ENCODE data around the gene JAK1.

JAK1 gene

GRCh38 chr1:64911326-64911725 is 55.0 kb downstream of the JAK1 start:
- Histone ChIP-seq H3K4me3 (ENCODE audit: low read length) (no peak overlapping the region), H3K27ac (ENCODE audit: low read length) (no peak overlapping the region), H3K9me3 (ENCODE audit: insufficient read depth, low read length) (no peaks in the 10 kb centered on the region), H3K9ac (ENCODE audit: low read length) (no peak overlapping the region), H4K20me1 (ENCODE audit: insufficient read depth, low read length) (peaks cover 90% of the 10 kb centered on the region), H3K79me2 (ENCODE audit: low read length) (peaks cover 93% of the 10 kb centered on the region), H3K4me1 (ENCODE audit: low read length) (peaks cover 6% of the 10 kb centered on the region), H3K36me3 (replicated peaks; ENCODE audit: low read depth, low read length) (no peaks in the 10 kb centered on the region), H3K4me2 (ENCODE audit: low read length) (no peak overlapping the region), H2AFZ (ENCODE audit: low read depth, low read length) (no peak overlapping the region), H3K27me3 (ENCODE audit: low read depth, low read length) (no peaks in the 10 kb centered on the region)
- no peak for TF ChIP-seq CTCF (IDR thresholded peaks at IDR 0.05; ENCODE audit: low read depth, low read length)

- Histone ChIP-seq H3K4me2 (ENCODE audit: low read length) (no peak overlapping the region), H3K36me3 (replicated peaks; ENCODE audit: low read depth, low read length) (no peaks in the 10 kb centered on the region)
Measured at GRCh38 chr1:64909031-64909430, 57.3 kb downstream of the JAK1 start.

DNA sequence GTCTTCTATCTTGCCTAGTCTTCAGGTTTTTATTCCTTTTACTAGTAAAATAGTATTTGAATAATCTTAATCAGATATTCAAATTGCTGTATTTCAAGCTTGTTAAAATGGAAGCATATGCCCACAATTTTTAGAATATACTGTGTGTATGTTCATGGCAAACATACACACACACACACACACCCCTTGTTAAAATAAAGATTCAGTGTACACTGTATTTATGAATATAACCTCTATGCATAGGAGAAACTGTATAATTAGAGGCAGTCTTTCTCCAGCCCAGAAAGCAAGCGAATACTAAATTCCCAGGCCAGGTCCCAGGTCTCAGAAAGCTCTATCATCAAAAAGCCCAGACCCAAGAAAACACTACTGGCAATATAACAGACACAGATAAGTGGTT is 57.8 kb downstream of the JAK1 start:
- Histone ChIP-seq H3K9ac (ENCODE audit: low read length) (no peak overlapping the region), H3K4me2 (ENCODE audit: low read length) (no peak overlapping the region), H3K36me3 (replicated peaks; ENCODE audit: low read depth, low read length) (no peaks in the 10 kb centered on the region), H3K79me2 (ENCODE audit: low read length) (peaks cover 97% of the 10 kb centered on the region), H4K20me1 (ENCODE audit: insufficient read depth, low read length) (peaks cover 95% of the 10 kb centered on the region), H3K27me3 (ENCODE audit: low read depth, low read length) (no peaks in the 10 kb centered on the region), H3K9me3 (ENCODE audit: insufficient read depth, low read length) (no peaks in the 10 kb centered on the region), H2AFZ (ENCODE audit: low read depth, low read length) (no peak overlapping the region), H3K4me1 (ENCODE audit: low read length) (peaks cover 6% of the 10 kb centered on the region), H3K27ac (ENCODE audit: low read length) (no peak overlapping the region), H3K4me3 (ENCODE audit: low read length) (no peak overlapping the region)
- no peak for TF ChIP-seq CTCF (IDR thresholded peaks at IDR 0.05; ENCODE audit: low read depth, low read length)
- TF ChIP-seq EZH2phosphoT487 (IDR thresholded peaks at IDR 0.05; ENCODE audit: low read depth) = no peak

More at GRCh38 chr1:64909031-64909430, 57.3 kb downstream of the JAK1 start:
- Histone ChIP-seq H3K4me3 (ENCODE audit: low read length) (no peak overlapping the region), H3K9me3 (ENCODE audit: insufficient read depth, low read length) (no peaks in the 10 kb centered on the region), H3K27ac (ENCODE audit: low read length) (no peak overlapping the region), H3K79me2 (ENCODE audit: low read length) (peaks cover 96% of the 10 kb centered on the region), H3K9ac (ENCODE audit: low read length) (no peak overlapping the region), H2AFZ (ENCODE audit: low read depth, low read length) (no peak overlapping the region), H3K4me1 (ENCODE audit: low read length) (peaks cover 6% of the 10 kb centered on the region), H4K20me1 (ENCODE audit: insufficient read depth, low read length) (peaks cover 95% of the 10 kb centered on the region), H3K27me3 (ENCODE audit: low read depth, low read length) (no peaks in the 10 kb centered on the region)
- TF ChIP-seq CTCF (IDR thresholded peaks at IDR 0.05; ENCODE audit: low read depth, low read length) (no peak), EZH2phosphoT487 (IDR thresholded peaks at IDR 0.05; ENCODE audit: low read depth) (no peak)

DNA sequence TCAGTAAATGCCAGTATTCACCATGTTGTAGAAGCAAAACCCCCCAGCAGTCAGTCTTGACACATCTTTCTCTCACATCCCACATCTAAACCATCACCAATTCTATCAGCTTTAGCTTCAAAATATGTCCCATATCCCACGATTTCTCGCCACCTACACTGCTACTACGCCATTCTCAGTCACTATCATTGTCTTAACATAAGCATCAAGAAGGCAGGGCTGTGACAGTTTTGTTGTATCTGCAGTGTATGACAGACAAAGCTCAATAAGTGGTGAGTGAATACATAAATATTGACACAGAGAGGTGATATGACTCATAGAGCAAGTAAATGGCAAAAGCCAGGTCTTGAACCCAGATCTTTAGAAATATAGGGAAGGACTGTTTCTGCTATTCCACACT is 59.9 kb downstream of the JAK1 start:
- TF ChIP-seq CTCF (IDR thresholded peaks at IDR 0.05; ENCODE audit: low read depth, low read length) (no peak), EZH2phosphoT487 (IDR thresholded peaks at IDR 0.05; ENCODE audit: low read depth) (no peak)
- peaks cover 95% of the 10 kb centered on the region for H4K20me1 ChIP-seq (ENCODE audit: insufficient read depth, low read length)
- H3K36me3 ChIP-seq (replicated peaks; ENCODE audit: low read depth, low read length) = no peaks in the 10 kb centered on the region
- H3K9ac ChIP-seq (ENCODE audit: low read length) = no peak overlapping the region
- no peaks in the 10 kb centered on the region for H3K9me3 ChIP-seq (ENCODE audit: insufficient read depth, low read length)
- H3K4me2 ChIP-seq (ENCODE audit: low read length) = no peak overlapping the region
- H2AFZ ChIP-seq (ENCODE audit: low read depth, low read length) = no peak overlapping the region
- H3K27me3 ChIP-seq (ENCODE audit: low read depth, low read length) = no peaks in the 10 kb centered on the region
- peaks cover 95% of the 10 kb centered on the region for H3K79me2 ChIP-seq (ENCODE audit: low read length)
- H3K4me3 ChIP-seq (ENCODE audit: low read length) = no peak overlapping the region
- no peak overlapping the region for H3K27ac ChIP-seq (ENCODE audit: low read length)
- H3K4me1 ChIP-seq (ENCODE audit: low read length) = peaks cover 6% of the 10 kb centered on the region

Data from OCI-LY3 (cell line).